Uterus (tissue), 4 donors: Measurements from ENCODE around the gene PTPRG. TPM values are rescaled to one million over a fixed set of nuclear protein-coding genes. Genes with fewer than 3 reads are reported as not detected.

Source experiments
- DNase-seq, 2 donors: peaks; one replicate each; pipeline ENCODE4 v3.0.0-alpha.2; 2019 to 2020
- H3K27ac ChIP-seq, 2 donors: fragments of 200-600 bp; sonication (generic); 1 replicate in 1 of 2; 2 replicates in 1 of 2; pipeline ENCODE4 v1.5.1; 2016 to 2018
- H3K27me3 ChIP-seq, 2 donors: fragments of 200-600 bp; sonication (generic); one replicate each; pipeline ENCODE4 v1.5.1; 2018 to 2019; ENCODE audit warnings: control low read depth in 1 of 2
- H3K36me3 ChIP-seq, 2 donors: fragments of 200-600 bp; sonication (generic); one replicate each; pipeline ENCODE4 v1.5.1; 2019; ENCODE audit warnings: control low read depth in 1 of 2
- H3K4me1 ChIP-seq, 2 donors: fragments of 200-600 bp; sonication (generic); one replicate each; pipeline ENCODE4 v1.5.1; 2018 to 2019; ENCODE audit warnings: control low read depth in 1 of 2
- H3K4me3 ChIP-seq, 2 donors: fragments of 200-600 bp; sonication (generic); 1 replicate in 1 of 2; 2 replicates in 1 of 2; pipeline ENCODE4 v1.5.1; 2018 to 2019; ENCODE audit warnings: mild to moderate bottlenecking in 1 of 2
- H3K9me3 ChIP-seq, 2 donors: fragments of 200-600 bp; sonication (generic); one replicate each; pipeline ENCODE4 v1.5.1; 2019; ENCODE audit warnings: control low read depth in 1 of 2
- POLR2A ChIP-seq, 2 donors: fragments of 450-650 bp; IDR thresholded peaks; one replicate each; pipeline ENCODE4 v1.6.1; 2016; ENCODE audit warnings: antibody characterized with exemption in 2 of 2, mild to moderate bottlenecking in 1 of 2, moderate library complexity in 1 of 2
- intact Hi-C: fragments of 100-400 bp; cut with DNase I; formaldehyde crosslinking; loops from one replicate; pipeline ENCODE4 v1.15.1; 2023; ENCODE audit warnings: low total_unique reads
- total RNA-seq, 4 donors: library from RNA; depleted of rRNA in 3 of 4; stranded (reverse); fragments of >200 nt in 3 of 4; gene quantifications; one replicate each; pipeline versions ENCODE4 v1.1.0 to v1.2.4, GENCODE V29; 2014 to 2023
- TF ChIP-seq, protein P1 (sequence below), 4 experiments: fragments of 200-600 bp in 2 of 4; fragments of 450-650 bp in 2 of 4; sonication (generic) in 2 of 4; IDR thresholded peaks; one replicate each; pipeline ENCODE4 v1.5.1; 2016 to 2019; ENCODE audit warnings: antibody characterized with exemption in 4 of 4, mild to moderate bottlenecking in 2 of 4, moderate library complexity in 1 of 4
- donor health status: DM: yes; HTN: yes; CAD: no.

PTPRG gene
- total RNA-seq, 4 donors from 2014 or later: 43.5 to 136 (median 62.6) TPM

DNA sequence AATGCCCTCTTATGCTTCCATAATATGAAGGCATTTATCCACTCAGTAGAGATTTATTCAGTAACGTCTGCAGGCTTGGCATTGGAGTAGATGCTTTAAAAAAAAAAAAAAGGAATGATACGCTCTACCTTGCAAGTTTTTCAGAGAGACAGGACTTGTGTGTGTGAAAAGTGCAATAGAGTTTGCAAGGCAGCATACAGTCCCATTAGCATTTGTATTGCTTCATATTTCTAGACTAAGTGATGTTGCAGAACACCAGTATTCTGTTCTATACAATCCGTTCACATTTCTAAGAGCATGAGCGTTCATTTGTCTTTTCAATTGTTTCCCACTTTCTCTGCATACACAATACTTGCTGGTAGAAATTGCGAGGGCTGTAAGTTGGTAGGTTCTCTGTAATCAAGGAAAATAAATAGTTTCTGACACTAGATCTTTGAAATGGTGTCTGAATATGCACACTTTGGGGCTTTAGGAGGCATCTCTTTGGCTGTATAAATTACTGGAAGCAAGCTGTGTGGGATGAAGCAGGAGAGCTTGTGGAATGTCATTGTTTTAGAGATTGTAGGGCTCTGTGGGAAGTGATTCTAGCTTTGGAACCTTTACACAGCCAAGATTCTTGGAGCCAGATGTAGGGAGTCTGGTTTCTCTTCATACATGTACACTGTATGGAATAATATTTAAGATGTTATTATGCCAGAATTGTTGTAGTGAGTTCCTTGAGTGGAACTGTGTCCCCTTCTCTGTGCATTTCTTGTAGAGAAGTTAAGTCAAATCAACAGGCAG is 549.3 kb downstream of the PTPRG start:
- no peak overlapping the region for H3K4me3 ChIP-seq
- DNase-seq: no peak
- H3K27me3 ChIP-seq: no peaks in the 10 kb centered on the region
- no peaks in the 10 kb centered on the region for H3K9me3 ChIP-seq
- intact Hi-C loops: no loop called here
- no peaks in the 10 kb centered on the region for H3K4me1 ChIP-seq
- TF ChIP-seq, protein P1, sequence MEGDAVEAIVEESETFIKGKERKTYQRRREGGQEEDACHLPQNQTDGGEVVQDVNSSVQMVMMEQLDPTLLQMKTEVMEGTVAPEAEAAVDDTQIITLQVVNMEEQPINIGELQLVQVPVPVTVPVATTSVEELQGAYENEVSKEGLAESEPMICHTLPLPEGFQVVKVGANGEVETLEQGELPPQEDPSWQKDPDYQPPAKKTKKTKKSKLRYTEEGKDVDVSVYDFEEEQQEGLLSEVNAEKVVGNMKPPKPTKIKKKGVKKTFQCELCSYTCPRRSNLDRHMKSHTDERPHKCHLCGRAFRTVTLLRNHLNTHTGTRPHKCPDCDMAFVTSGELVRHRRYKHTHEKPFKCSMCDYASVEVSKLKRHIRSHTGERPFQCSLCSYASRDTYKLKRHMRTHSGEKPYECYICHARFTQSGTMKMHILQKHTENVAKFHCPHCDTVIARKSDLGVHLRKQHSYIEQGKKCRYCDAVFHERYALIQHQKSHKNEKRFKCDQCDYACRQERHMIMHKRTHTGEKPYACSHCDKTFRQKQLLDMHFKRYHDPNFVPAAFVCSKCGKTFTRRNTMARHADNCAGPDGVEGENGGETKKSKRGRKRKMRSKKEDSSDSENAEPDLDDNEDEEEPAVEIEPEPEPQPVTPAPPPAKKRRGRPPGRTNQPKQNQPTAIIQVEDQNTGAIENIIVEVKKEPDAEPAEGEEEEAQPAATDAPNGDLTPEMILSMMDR (IDR thresholded peaks at IDR 0.05): no peak
- TF ChIP-seq POLR2A (IDR thresholded peaks at IDR 0.05): no peak
- no peaks in the 10 kb centered on the region for H3K36me3 ChIP-seq
- H3K27ac ChIP-seq: no peak overlapping the region

DNA sequence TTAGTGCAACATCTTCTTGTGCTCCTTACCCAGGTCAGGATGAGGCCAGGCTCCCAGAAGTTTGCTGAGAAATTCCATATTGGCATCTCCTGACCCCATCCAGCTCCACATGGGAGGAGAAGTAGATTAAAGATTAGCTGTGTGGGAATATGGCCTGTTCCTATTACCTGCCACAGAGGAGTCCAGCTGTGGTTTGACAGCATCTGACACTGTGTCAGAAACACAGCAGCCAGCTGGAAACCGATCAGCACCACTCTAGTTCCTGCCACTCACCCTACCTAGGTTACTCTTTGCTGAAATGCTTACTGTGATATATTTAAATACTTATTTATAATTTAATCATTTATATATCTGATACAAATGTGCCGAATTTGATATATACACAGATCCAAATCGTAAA is 551.7 kb downstream of the PTPRG start:
- Histone ChIP-seq H3K27me3 (no peaks in the 10 kb centered on the region), H3K4me3 (no peak overlapping the region), H3K27ac (no peak overlapping the region), H3K4me1 (no peaks in the 10 kb centered on the region), H3K9me3 (no peaks in the 10 kb centered on the region), H3K36me3 (no peaks in the 10 kb centered on the region)
- DNase-seq: no peak
- intact Hi-C loops: no loop called here
- TF ChIP-seq, protein P1 (IDR thresholded peaks at IDR 0.05): no peak
- TF ChIP-seq POLR2A (IDR thresholded peaks at IDR 0.05): no peak

DNA sequence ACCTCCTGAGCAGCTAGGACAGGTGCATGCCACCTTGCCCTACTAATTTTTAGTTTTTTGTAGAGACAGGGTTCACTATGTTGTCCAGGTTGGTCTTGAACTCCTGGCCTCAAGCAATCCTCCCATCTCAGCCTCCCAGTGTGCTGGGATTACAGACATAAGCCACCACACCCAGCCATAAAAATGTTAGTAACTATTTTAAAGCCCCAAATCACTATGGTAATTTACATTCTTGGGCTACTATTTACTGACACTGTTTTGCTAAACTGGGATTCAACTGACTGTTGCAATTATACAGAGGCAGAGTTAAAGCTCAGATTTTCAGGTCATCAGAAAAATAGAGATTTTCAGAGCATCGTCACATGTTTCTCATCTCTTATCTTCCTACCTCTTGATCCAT is 553.4 kb downstream of the PTPRG start:
- TF ChIP-seq, protein P1 (IDR thresholded peaks at IDR 0.05): no peak
- no peak for TF ChIP-seq POLR2A (IDR thresholded peaks at IDR 0.05)
- H3K27ac ChIP-seq: no peak overlapping the region
- intact Hi-C loops: no loop called here
- no peaks in the 10 kb centered on the region for H3K9me3 ChIP-seq
- H3K4me3 ChIP-seq: no peak overlapping the region
- H3K4me1 ChIP-seq: no peaks in the 10 kb centered on the region
- H3K27me3 ChIP-seq: no peaks in the 10 kb centered on the region
- no peak for DNase-seq
- H3K36me3 ChIP-seq: no peaks in the 10 kb centered on the region

DNA sequence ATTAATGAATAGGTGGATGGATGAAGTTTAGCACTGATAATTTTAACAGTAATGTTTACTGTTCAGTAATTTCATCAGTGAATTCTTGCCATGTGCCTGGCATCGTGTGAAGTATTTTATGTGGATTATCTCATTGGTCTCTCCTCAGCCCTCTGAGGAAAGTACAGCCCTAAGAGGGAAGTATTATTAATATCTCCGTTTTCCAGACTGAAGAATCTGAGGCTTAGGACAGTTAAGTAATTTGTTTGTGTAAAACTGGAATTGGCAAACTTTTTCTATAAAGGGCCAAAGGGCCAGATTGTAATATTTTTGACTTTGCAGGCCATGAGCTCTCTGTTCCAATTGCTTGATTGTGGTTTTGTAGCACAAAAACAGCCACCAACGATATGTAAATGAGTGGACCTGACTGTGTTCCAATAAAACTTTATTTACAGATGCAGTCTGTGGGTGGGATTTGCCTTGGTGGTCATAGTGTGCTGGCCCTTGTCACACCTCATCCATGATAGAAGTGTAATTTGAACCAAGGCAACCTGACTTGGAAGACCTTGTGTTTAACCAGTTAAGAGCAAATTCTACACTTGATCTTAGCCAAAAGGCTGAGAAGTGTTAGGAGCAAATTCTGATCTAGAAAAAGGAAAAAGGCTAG is 556.7 kb downstream of the PTPRG start:
- Histone ChIP-seq H3K4me1 (no peaks in the 10 kb centered on the region), H3K36me3 (no peaks in the 10 kb centered on the region), H3K4me3 (no peak overlapping the region), H3K9me3 (no peaks in the 10 kb centered on the region), H3K27me3 (no peaks in the 10 kb centered on the region), H3K27ac (no peak overlapping the region)
- TF ChIP-seq, protein P1 (IDR thresholded peaks at IDR 0.05): no peak
- no peak for TF ChIP-seq POLR2A (IDR thresholded peaks at IDR 0.05)
- DNase-seq: no peak
- intact Hi-C loops: no loop called here

DNA sequence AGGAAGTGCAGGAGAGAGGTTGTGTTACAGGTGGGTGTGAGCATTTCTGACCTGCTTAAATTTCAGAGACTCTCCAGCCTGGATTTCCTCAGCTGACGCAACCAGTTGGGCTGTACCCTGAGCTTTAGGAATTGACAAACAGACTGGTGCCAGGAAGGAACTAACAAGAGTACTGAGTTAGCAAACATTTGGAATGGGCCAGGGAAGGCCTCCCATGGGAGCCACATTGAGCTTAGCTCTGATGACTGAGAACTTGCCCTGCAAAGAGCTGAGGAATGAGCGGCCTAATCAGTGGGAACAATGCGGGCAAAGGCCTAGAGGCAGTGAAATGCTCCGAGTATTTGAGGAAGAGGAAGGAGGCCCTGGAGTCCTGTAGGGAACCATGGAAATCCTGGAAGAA is 557.8 kb downstream of the PTPRG start:
- no peaks in the 10 kb centered on the region for H3K36me3 ChIP-seq

More for the DNA sequence above, 557.8 kb downstream of the PTPRG start:
- Histone ChIP-seq H3K4me3 (no peak overlapping the region), H3K4me1 (no peaks in the 10 kb centered on the region), H3K9me3 (no peaks in the 10 kb centered on the region), H3K27me3 (no peaks in the 10 kb centered on the region), H3K27ac (no peak overlapping the region)
- intact Hi-C loops: no loop called here
- DNase-seq: no peak
- TF ChIP-seq, protein P1 (IDR thresholded peaks at IDR 0.05): no peak
- no peak for TF ChIP-seq POLR2A (IDR thresholded peaks at IDR 0.05)
